ENCODE results near the gene ZYX. TPM values are rescaled to one million over a fixed set of nuclear protein-coding genes. Genes with fewer than 3 reads are reported as not detected.

ZYX gene
- total and polyA plus RNA-seq, 9 donors = 44.2 to 282 (median 167) TPM

DNA sequence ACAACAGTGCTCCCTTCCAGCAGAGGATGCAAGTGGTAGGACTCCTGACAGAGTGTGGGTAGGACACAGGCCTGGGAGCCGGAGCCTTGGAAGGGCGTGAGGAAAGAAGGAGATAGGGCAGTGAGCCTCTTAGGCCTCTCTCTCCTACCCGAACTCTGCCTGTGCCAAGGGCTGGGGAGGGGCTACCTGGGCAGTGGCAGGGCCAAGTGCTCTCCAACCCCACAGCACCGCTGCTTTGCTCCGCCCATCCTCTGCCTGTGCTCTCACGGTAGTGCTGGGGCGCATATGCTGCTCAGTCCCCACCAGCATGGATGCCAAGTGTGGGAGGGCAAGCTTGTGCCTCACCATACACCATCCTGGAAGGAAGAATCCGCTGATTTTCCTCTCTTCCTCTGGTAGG lies 26.2 kb upstream of the ZYX start:
- no peaks in the 10 kb centered on the region for H3K27me3 ChIP-seq
- no peak overlapping the region for H3K27ac ChIP-seq
- no peak for DNase-seq
- H3K9me3 ChIP-seq = no peaks in the 10 kb centered on the region
- intact Hi-C loops (cut with DNase I) = no loop called here
- no peaks in the 10 kb centered on the region for H3K36me3 ChIP-seq
- H3K4me1 ChIP-seq (ENCODE audit: insufficient read depth) = no peaks in the 10 kb centered on the region
- TF ChIP-seq, protein P1, sequence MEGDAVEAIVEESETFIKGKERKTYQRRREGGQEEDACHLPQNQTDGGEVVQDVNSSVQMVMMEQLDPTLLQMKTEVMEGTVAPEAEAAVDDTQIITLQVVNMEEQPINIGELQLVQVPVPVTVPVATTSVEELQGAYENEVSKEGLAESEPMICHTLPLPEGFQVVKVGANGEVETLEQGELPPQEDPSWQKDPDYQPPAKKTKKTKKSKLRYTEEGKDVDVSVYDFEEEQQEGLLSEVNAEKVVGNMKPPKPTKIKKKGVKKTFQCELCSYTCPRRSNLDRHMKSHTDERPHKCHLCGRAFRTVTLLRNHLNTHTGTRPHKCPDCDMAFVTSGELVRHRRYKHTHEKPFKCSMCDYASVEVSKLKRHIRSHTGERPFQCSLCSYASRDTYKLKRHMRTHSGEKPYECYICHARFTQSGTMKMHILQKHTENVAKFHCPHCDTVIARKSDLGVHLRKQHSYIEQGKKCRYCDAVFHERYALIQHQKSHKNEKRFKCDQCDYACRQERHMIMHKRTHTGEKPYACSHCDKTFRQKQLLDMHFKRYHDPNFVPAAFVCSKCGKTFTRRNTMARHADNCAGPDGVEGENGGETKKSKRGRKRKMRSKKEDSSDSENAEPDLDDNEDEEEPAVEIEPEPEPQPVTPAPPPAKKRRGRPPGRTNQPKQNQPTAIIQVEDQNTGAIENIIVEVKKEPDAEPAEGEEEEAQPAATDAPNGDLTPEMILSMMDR (IDR thresholded peaks at IDR 0.05) = no peak
- no peak for TF ChIP-seq POLR2A (IDR thresholded peaks at IDR 0.05)
- no peak for TF ChIP-seq EP300 (IDR thresholded peaks at IDR 0.05)
- WGBS, 3 donors = 83 to 91% (median 85%) methylated on average over 8 of the region's 8 CpGs
- H3K4me3 ChIP-seq = no peak overlapping the region

DNA sequence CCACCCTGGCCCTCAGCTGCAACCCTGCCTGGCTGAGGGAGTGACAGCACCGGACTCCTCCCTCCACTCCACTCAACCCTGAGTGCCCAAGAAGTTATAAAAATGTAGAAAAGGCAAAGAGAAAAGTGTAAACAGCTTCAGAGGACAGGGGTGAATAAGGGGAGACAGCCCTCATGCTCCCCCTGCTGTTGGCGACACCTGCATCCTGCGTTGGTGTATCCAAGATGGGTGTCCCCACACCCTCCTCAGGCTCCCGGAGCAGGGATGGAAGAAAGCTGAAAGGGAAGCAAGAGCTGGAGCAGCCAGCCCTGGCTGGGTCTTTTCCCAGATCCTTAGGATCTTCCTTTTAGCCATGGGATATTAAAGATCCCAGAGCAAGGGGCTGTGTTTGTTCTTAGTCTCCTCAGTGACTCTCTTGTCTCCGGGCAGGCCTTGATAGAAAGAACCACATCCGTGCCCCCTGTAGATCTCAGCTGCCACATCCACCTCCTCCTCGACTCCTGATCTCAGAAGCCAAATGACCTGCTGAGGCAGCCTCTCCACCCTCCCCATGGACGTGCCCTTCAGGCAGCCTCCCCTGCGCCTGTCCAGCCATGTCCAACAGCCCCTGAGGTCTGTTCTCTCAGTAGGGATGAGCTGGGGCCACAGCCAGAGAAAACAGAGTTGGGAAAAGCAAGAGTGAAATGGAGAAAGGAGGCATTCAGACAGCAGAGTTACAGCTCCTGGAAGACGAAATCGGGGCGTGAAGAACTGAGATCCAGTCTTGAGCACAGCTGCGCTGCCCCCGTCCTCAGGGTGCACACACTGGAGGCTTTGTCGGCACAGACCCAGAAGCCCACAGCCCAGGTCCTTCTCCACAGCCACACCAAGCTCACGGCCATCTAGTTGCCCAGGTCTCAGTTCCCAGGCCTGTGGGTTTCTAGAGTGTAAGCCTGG lies 25.4 kb upstream of the ZYX start:
- H3K4me1 ChIP-seq (ENCODE audit: insufficient read depth) = no peaks in the 10 kb centered on the region
- H3K36me3 ChIP-seq = no peaks in the 10 kb centered on the region
- 90 to 91% (median 91%) methylated on average over 16 of the region's 16 CpGs for WGBS, 3 donors
- no peaks in the 10 kb centered on the region for H3K27me3 ChIP-seq
- no peak for DNase-seq
- H3K9me3 ChIP-seq = no peaks in the 10 kb centered on the region
- no peak overlapping the region for H3K27ac ChIP-seq
- TF ChIP-seq POLR2A (IDR thresholded peaks at IDR 0.05) (no peak), EP300 (IDR thresholded peaks at IDR 0.05) (no peak)
- TF ChIP-seq, protein P1 (IDR thresholded peaks at IDR 0.05) = no peak
- intact Hi-C loops (cut with DNase I) = no loop called here
- no peak overlapping the region for H3K4me3 ChIP-seq

- intact Hi-C loops (cut with DNase I) = no loop called here
These were observed 24.6 kb upstream of the ZYX start for GRCh38 chr7:143356414-143357050.

DNA sequence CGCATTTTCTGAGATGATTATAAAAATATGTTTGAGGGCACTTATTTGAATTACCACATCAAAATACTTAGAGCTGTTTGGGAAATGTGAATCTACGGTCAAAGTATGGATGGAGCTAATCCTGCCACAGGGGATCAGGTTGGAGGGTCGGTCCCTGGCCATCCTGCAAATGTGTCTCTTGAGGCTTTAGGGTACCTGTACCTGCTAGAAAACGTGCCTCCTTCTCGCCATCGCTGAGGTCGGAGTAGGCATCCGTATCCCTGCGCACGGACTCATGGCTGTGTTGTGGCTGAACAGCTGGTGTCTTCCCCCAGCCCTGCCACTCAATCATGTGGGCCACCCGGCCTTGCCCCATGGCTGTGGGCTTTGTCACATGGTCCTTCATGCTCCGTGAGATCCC lies 22.5 kb upstream of the ZYX start:
- Histone ChIP-seq H3K27ac (no peak overlapping the region), H3K27me3 (no peaks in the 10 kb centered on the region), H3K4me3 (no peak overlapping the region), H3K4me1 (ENCODE audit: insufficient read depth) (no peaks in the 10 kb centered on the region), H3K9me3 (no peaks in the 10 kb centered on the region), H3K36me3 (no peaks in the 10 kb centered on the region)
- TF ChIP-seq, protein P1 (IDR thresholded peaks at IDR 0.05) = no peak
- TF ChIP-seq POLR2A (IDR thresholded peaks at IDR 0.05) = no peak
- WGBS, 3 donors = 90 to 93% (median 93%) methylated on average over 12 of the region's 12 CpGs
- DNase-seq = no peak
- intact Hi-C loops (cut with DNase I) = no loop called here

More at GRCh38 chr7:143356414-143357050, 24.6 kb upstream of the ZYX start:
- H3K27me3 ChIP-seq = no peaks in the 10 kb centered on the region
- H3K36me3 ChIP-seq = no peaks in the 10 kb centered on the region
- DNase-seq = no peak
- no peak overlapping the region for H3K27ac ChIP-seq
- no peaks in the 10 kb centered on the region for H3K4me1 ChIP-seq (ENCODE audit: insufficient read depth)
- TF ChIP-seq, protein P1 (IDR thresholded peaks at IDR 0.05) = no peak
- TF ChIP-seq POLR2A (IDR thresholded peaks at IDR 0.05) (no peak), EP300 (IDR thresholded peaks at IDR 0.05) (no peak)
- no peak overlapping the region for H3K4me3 ChIP-seq
- no peaks in the 10 kb centered on the region for H3K9me3 ChIP-seq
- WGBS, 3 donors = 94% methylated on average over 13 of the region's 13 CpGs
